ENCODE measurements around the gene RSL24D1. TPM values are rescaled to one million over a fixed set of nuclear protein-coding genes. Genes with fewer than 3 reads are reported as not detected.

The RSL24D1 gene
- total and polyA plus RNA-seq, 2 donors = 131 to 144 TPM

GRCh38 chr15:55133972-55134371 is 62.8 kb downstream of the RSL24D1 start:
- peaks cover 0 to 6% of the 10 kb centered on the region in 2 donors for H3K9me3 ChIP-seq (ENCODE audit: control insufficient read depth in 2 of 2, insufficient read depth in 1 of 2, low read length in 1 of 2)
- no peak for DNase-seq (ENCODE audit: low read depth in 6 of 9, low spot score in 9 of 9)
- H3K4me3 ChIP-seq (ENCODE audit: low read length in 2 of 2) = no peak overlapping the region
- H3K4me1 ChIP-seq (ENCODE audit: control insufficient read depth in 2 of 2, insufficient read depth in 2 of 2, low read length in 2 of 2) = no peaks in the 10 kb centered on the region
- WGBS = 96% methylated on average over 2 of the region's 2 CpGs
- H3K36me3 ChIP-seq (ENCODE audit: control insufficient read depth in 2 of 2, insufficient read depth in 2 of 2, low read length in 1 of 2) = no peaks in the 10 kb centered on the region
- no peak overlapping the region for H3K27ac ChIP-seq (ENCODE audit: low read depth in 1 of 2, low read length in 1 of 2)
- H3K27me3 ChIP-seq (ENCODE audit: control insufficient read depth in 2 of 2, insufficient read depth in 1 of 2, low read length in 1 of 2) = no peaks in the 10 kb centered on the region

- 97% methylated on average over 2 of the region's 2 CpGs for WGBS
- Histone ChIP-seq H3K4me3 (ENCODE audit: low read length in 2 of 2) (no peak overlapping the region), H3K4me1 (ENCODE audit: control insufficient read depth in 2 of 2, insufficient read depth in 2 of 2, low read length in 2 of 2) (no peaks in the 10 kb centered on the region), H3K36me3 (ENCODE audit: control insufficient read depth in 2 of 2, insufficient read depth in 2 of 2, low read length in 1 of 2) (no peaks in the 10 kb centered on the region), H3K27me3 (ENCODE audit: control insufficient read depth in 2 of 2, insufficient read depth in 1 of 2, low read length in 1 of 2) (no peaks in the 10 kb centered on the region), H3K9me3 (ENCODE audit: control insufficient read depth in 2 of 2, insufficient read depth in 1 of 2, low read length in 1 of 2) (peaks cover 0 to 6% of the 10 kb centered on the region in 2 donors), H3K27ac (ENCODE audit: low read depth in 1 of 2, low read length in 1 of 2) (no peak overlapping the region)
- DNase-seq (ENCODE audit: low read depth in 6 of 9, low spot score in 9 of 9) = no peak
Observed at GRCh38 chr15:55132672-55133071, 64.1 kb downstream of the RSL24D1 start.

Other genes starting within 250 kb of the RSL24D1 start
- 6.3 TPM for gene RAB27A, start 92.9 kb upstream of the RSL24D1 start, total RNA-seq
- 20.2 TPM for gene RAB27A, start 92.9 kb upstream of the RSL24D1 start, polyA plus RNA-seq
- 13.3 TPM for gene PIGBOS1, start 122.2 kb upstream of the RSL24D1 start, total RNA-seq
- 31.4 TPM for gene PIGBOS1, start 122.2 kb upstream of the RSL24D1 start, polyA plus RNA-seq
- gene PIGB, start 122.3 kb upstream of the RSL24D1 start, total RNA-seq = 13.7 TPM
- gene PIGB, start 122.3 kb upstream of the RSL24D1 start, polyA plus RNA-seq = 40.2 TPM
- 12.7 TPM for gene CCPG1, start 211.4 kb upstream of the RSL24D1 start, total RNA-seq
- 28.9 TPM for gene CCPG1, start 211.4 kb upstream of the RSL24D1 start, polyA plus RNA-seq
- gene PIERCE2, start 211.6 kb upstream of the RSL24D1 start, total RNA-seq = 1.9 TPM
- gene PIERCE2, start 211.6 kb upstream of the RSL24D1 start, polyA plus RNA-seq = 6.0 TPM

All from thymus (tissue), 11 donors.